IMR-90 (cell line): ENCODE measurements around the gene SYT17. TPM values are rescaled to one million over a fixed set of nuclear protein-coding genes. Genes with fewer than 3 reads are reported as not detected.
A peak's percentile ranks its signal among the peaks of the same experiment; 100 is the strongest.

Experiments
- ATAC-seq: fragments of 200-7000 bp; cut with Tn5 transposase; 2 replicates; pipeline ENCODE4 v1.9.1; 2020; ENCODE audit warnings: low read depth, mild to moderate bottlenecking, moderate library complexity
- BruUV-seq: library from RNA; stranded (reverse); fragments of 400-500 nt; replicated peaks from 2 replicates; lab custom pipeline; 2021; lab: Mats Ljungman, UMichigan
- CTCF ChIA-PET: fragments of 300-600 bp; formaldehyde crosslinking; extraction: SDS; loops from one replicate; lab custom pipeline; 2021; ENCODE audit warnings: antibody characterized with exemption; lab: Yijun Ruan, JAX
- POLR2A ChIA-PET: fragments of 300-600 bp; sonication (Branson Sonifier 250); formaldehyde crosslinking; loops from one replicate; lab custom pipeline; 2022; ENCODE audit warnings: antibody characterized with exemption; ENCODE audit not compliant: unreplicated experiment; lab: Charles Lee
- DNase-seq: peaks from one replicate; pipeline ENCODE4 v3.0.0; 2013
- H2AFZ ChIP-seq: replicated peaks from 2 replicates; pipeline ENCODE3; 2013; ENCODE audit warnings: low read length, mild to moderate bottlenecking; ENCODE audit not compliant: poor library complexity
- H2AK5ac ChIP-seq: 2 replicates; pipeline ENCODE4 v1.6.1; 2013; ENCODE audit warnings: low read depth, low read length, inconsistent platforms
- H2AK9ac ChIP-seq: replicated peaks from 2 replicates; pipeline ENCODE3; 2013; ENCODE audit warnings: mild to moderate bottlenecking, low read depth, low read length, moderate library complexity; ENCODE audit not compliant: poor library complexity
- H2BK120ac ChIP-seq: 2 replicates; pipeline ENCODE4 v1.6.1; 2013; ENCODE audit warnings: low read depth, low read length, inconsistent platforms
- H2BK15ac ChIP-seq: 3 replicates; pipeline ENCODE4 v1.6.1; 2013; ENCODE audit warnings: low read depth, low read length, inconsistent platforms
- H2BK20ac ChIP-seq: 2 replicates; pipeline ENCODE4 v1.6.1; 2013; ENCODE audit warnings: low read depth, mild to moderate bottlenecking, inconsistent platforms, low read length, moderate library complexity
- H2BK5ac ChIP-seq: 2 replicates; pipeline ENCODE4 v1.6.1; 2013; ENCODE audit warnings: mild to moderate bottlenecking, low read depth, low read length, inconsistent platforms; ENCODE audit not compliant: poor library complexity, severe bottlenecking
- H3K14ac ChIP-seq: replicated peaks from 2 replicates; pipeline ENCODE4 v1.6.1; 2013; ENCODE audit warnings: low read depth, low read length, inconsistent platforms
- H3K18ac ChIP-seq: 2 replicates; pipeline ENCODE4 v1.6.1; 2013; ENCODE audit warnings: low read depth, low read length, control low read depth
- H3K23ac ChIP-seq: 2 replicates; pipeline ENCODE4 v1.6.1; 2013; ENCODE audit warnings: low read depth, low read length, inconsistent platforms
- H3K27ac ChIP-seq: 2 replicates; pipeline ENCODE4 v1.5.1; 2013; ENCODE audit warnings: mild to moderate bottlenecking, control low read depth, low read length; ENCODE audit not compliant: insufficient read depth
- H3K27me3 ChIP-seq: 2 replicates; pipeline ENCODE4 v1.6.1; 2013; ENCODE audit warnings: low read length; ENCODE audit not compliant: control insufficient read depth, insufficient read depth
- H3K36me3 ChIP-seq: 2 replicates; pipeline ENCODE4 v1.6.1; 2013; ENCODE audit warnings: low read length, mixed read lengths; ENCODE audit not compliant: control insufficient read depth, insufficient read depth
- H3K4ac ChIP-seq: 2 replicates; pipeline ENCODE4 v1.6.1; 2013; ENCODE audit warnings: low read depth, low read length, inconsistent platforms
- H3K4me1 ChIP-seq: 2 replicates; pipeline ENCODE4 v1.6.1; 2013; ENCODE audit warnings: low read length, mixed read lengths; ENCODE audit not compliant: control insufficient read depth, insufficient read depth
- H3K4me2 ChIP-seq: 2 replicates; pipeline ENCODE4 v1.6.1; 2013; ENCODE audit warnings: low read depth, mild to moderate bottlenecking, control low read depth, low read length, moderate library complexity
- H3K4me3 ChIP-seq: 2 replicates; pipeline ENCODE4 v1.5.1; 2013; ENCODE audit warnings: low read depth, mild to moderate bottlenecking, control low read depth, low read length, moderate library complexity; ENCODE audit not compliant: insufficient read depth
- H3K56ac ChIP-seq: 2 replicates; pipeline ENCODE4 v1.6.1; 2013; ENCODE audit warnings: low read length, inconsistent platforms; ENCODE audit not compliant: insufficient read depth; ENCODE audit errors: extremely low read depth
- H3K79me1 ChIP-seq, 2 experiments: 2 replicates each; pipeline ENCODE4 v1.6.1; 2013; ENCODE audit warnings: low read length in 2 of 2, inconsistent platforms in 1 of 2, low read depth in 1 of 2
- H3K9ac ChIP-seq: 2 replicates; pipeline ENCODE4 v1.6.1; 2013; ENCODE audit warnings: low read depth, low read length, control low read depth
- H3K9me1 ChIP-seq: 2 replicates; pipeline ENCODE4 v1.6.1; 2013; ENCODE audit warnings: low read length, inconsistent platforms; ENCODE audit not compliant: insufficient read depth
- H3K9me3 ChIP-seq: 2 replicates; pipeline ENCODE4 v1.6.1; 2013; ENCODE audit warnings: low read length; ENCODE audit not compliant: control insufficient read depth, insufficient read depth
- H4K20me1 ChIP-seq: 2 replicates; pipeline ENCODE4 v1.6.1; 2013; ENCODE audit warnings: low read length, inconsistent platforms; ENCODE audit not compliant: insufficient read depth
- H4K5ac ChIP-seq: 2 replicates; pipeline ENCODE4 v1.6.1; 2013; ENCODE audit warnings: mild to moderate bottlenecking, low read depth, low read length, control low read depth
- H4K8ac ChIP-seq, 2 experiments: 2 replicates each; pipeline ENCODE4 v1.6.1; 2013; ENCODE audit warnings: low read depth in 2 of 2, low read length in 2 of 2, control low read depth in 1 of 2, inconsistent platforms in 1 of 2
- H4K91ac ChIP-seq: 2 replicates; pipeline ENCODE4 v1.6.1; 2013; ENCODE audit warnings: low read depth, low read length, inconsistent platforms; ENCODE audit not compliant: insufficient read depth
- BHLHE40 ChIP-seq: fragments of 150-350 bp; IDR thresholded peaks from 2 replicates; pipeline ENCODE4 v1.6.1; 2016; ENCODE audit warnings: mild to moderate bottlenecking, low read depth, low read length
- CEBPB ChIP-seq: IDR thresholded peaks from 2 replicates; pipeline ENCODE4 v1.6.1; 2012; ENCODE audit warnings: low read depth, low read length, improper control_type of control experiment
- CTCF ChIP-seq: conservative IDR thresholded peaks from 2 replicates; pipeline ENCODE4 v1.5.1; 2012; ENCODE audit warnings: mild to moderate bottlenecking, low read depth, low read length, improper control_type of control experiment
- ELK1 ChIP-seq: fragments of 150-350 bp; IDR thresholded peaks from 2 replicates; pipeline ENCODE4 v1.6.1; 2016; ENCODE audit warnings: low read depth, mild to moderate bottlenecking, low read length, moderate library complexity, borderline replicate concordance
- MAFK ChIP-seq: IDR thresholded peaks from 2 replicates; pipeline ENCODE4 v1.6.1; 2012; ENCODE audit warnings: low read depth, low read length, improper control_type of control experiment
- MAZ ChIP-seq: IDR thresholded peaks from 2 replicates; pipeline ENCODE4 v1.6.1; 2012; ENCODE audit warnings: low read depth, mild to moderate bottlenecking, low read length, improper control_type of control experiment, moderate library complexity, borderline replicate concordance
- MXI1 ChIP-seq: IDR thresholded peaks from 2 replicates; pipeline ENCODE4 v1.6.1; 2012; ENCODE audit warnings: low read depth, mild to moderate bottlenecking, low read length, moderate library complexity, borderline replicate concordance
- NFE2L2 ChIP-seq: fragments of 150-350 bp; IDR thresholded peaks from 2 replicates; pipeline ENCODE4 v1.6.1; 2016; ENCODE audit warnings: low read depth, mild to moderate bottlenecking, low read length
- POLR2A ChIP-seq: IDR thresholded peaks from 2 replicates; pipeline ENCODE4 v1.6.1; 2012; ENCODE audit warnings: mild to moderate bottlenecking, low read depth, low read length
- RAD21 ChIP-seq: IDR thresholded peaks from 2 replicates; pipeline ENCODE4 v1.6.1; 2012; ENCODE audit warnings: low read length, improper control_type of control experiment
- RCOR1 ChIP-seq: IDR thresholded peaks from 2 replicates; pipeline ENCODE4 v1.6.1; 2012; ENCODE audit warnings: mild to moderate bottlenecking, low read length, improper control_type of control experiment; ENCODE audit not compliant: insufficient replicate concordance
- SMC3 ChIP-seq: fragments of 150-350 bp; IDR thresholded peaks from 2 replicates; pipeline ENCODE4 v1.6.1; 2016; ENCODE audit warnings: low read depth, mild to moderate bottlenecking, antibody characterized with exemption, low read length, moderate library complexity
- WGBS, 2 experiments: methylation state at CpG; one replicate each; pipeline versions ENCODE4 v1.1.5 to v1.1.7; 2013; ENCODE audit warnings: missing lambda C conversion rate in 2 of 2; ENCODE audit not compliant: insufficient read length in 1 of 2; ENCODE audit errors: extremely low coverage in 2 of 2; 5-methylcytosine and 5-hydroxymethylcytosine counted together
- dilution Hi-C: fragments of 300-500 bp; cut with HindIII; formaldehyde crosslinking; loops from one replicate; pipeline ENCODE4 v1.14.3; 2018; ENCODE audit warnings: low sequenced_read_pairs; ENCODE audit not compliant: unreplicated experiment
- in situ Hi-C: fragments of 300-500 bp; cut with MboI; formaldehyde crosslinking; loops from 3 replicates; pipeline ENCODE4 v1.14.3; 2019; ENCODE audit warnings: low sequenced_read_pairs, inconsistent platforms, mixed read lengths
- intact Hi-C: fragments of 100-400 bp; cut with micrococcal nuclease; formaldehyde crosslinking; loops from 2 replicates; pipeline ENCODE4 v1.10.0; 2022
- polyA plus RNA-seq, 3 experiments: library from polyadenylated mRNA; depleted of rRNA; stranded (reverse); fragments of >200 nt; gene quantifications; 2 replicates each; pipeline ENCODE4 v1.2.3, GENCODE V29; 2012; ENCODE audit warnings: low replicate concordance in 1 of 3
- total RNA-seq: library from RNA; depleted of rRNA; stranded (reverse); fragments of >200 nt; gene quantifications from 2 replicates; pipeline ENCODE4 v1.2.3, GENCODE V29; 2012

SYT17 gene
- total and polyA plus RNA-seq, 2 of the 4 experiments (the other 2 are of a cell fraction) = not detected

GRCh38 chr16:19179546-19180490, 11.8 kb downstream of the SYT17 start:
- Histone ChIP-seq H4K20me1 (no peaks in the 10 kb centered on the region), H3K79me1 (no peaks in the 10 kb centered on the region), H2BK20ac (no peak overlapping the region), H4K5ac (no peak overlapping the region), H2BK5ac (no peak overlapping the region), H3K27me3 (peaks cover 6% of the 10 kb centered on the region), H3K4me2 (no peak overlapping the region), H2AK9ac (no peak overlapping the region), H4K8ac (no peak overlapping the region), H3K9me1 (peaks cover 3% of the 10 kb centered on the region; the same call in 1 of the 2 replicates), H3K18ac (no peak overlapping the region), H3K9ac (no peak overlapping the region), H3K4me1 (no peaks in the 10 kb centered on the region; the same call in 1 of the 2 replicates), H3K4ac (no peak overlapping the region), H3K9me3 (no peaks in the 10 kb centered on the region), H2AK5ac (no peak overlapping the region), H2BK15ac (no peak overlapping the region), H3K36me3 (no peaks in the 10 kb centered on the region), H3K4me3 (no peak overlapping the region), H3K14ac (no peak overlapping the region), H3K27ac (no peak overlapping the region), H4K91ac (no peak overlapping the region), H3K56ac (no peak overlapping the region), H3K23ac (no peak overlapping the region), H2AFZ (no peak overlapping the region), H2BK120ac (no peak overlapping the region)
- no TSS peak for BruUV-seq
- ATAC-seq (no peak), DNase-seq (peak; percentile 33)
- CTCF ChIA-PET = interaction anchor here (0.6 to 1.2 kb wide), 4 partner anchors 18 to 48 kb away, joined by 3 read pairs; no protein-coding TSS in a partner anchor
- intact Hi-C loops = loop anchor here (1.0 kb wide), 1 partner anchor 94 kb away; no protein-coding TSS in a partner anchor
- TF ChIP-seq MAFK (no peak), RCOR1 (no peak), ELK1 (no peak), SMC3 (peak; percentile 46), MXI1 (no peak), CEBPB (no peak), CTCF (peak; percentile 47), MAZ (no peak), NFE2L2 (no peak), BHLHE40 (no peak), RAD21 (peak; percentile 49), POLR2A (no peak)
- POLR2A ChIA-PET = no interaction called here
- 78% methylated on average over 6 of the region's 27 CpGs; no CpG with 5 or more reads in 1 of the 2 experiments for WGBS, 2 experiments
- in situ Hi-C loops = no loop called here
- dilution Hi-C loops = no loop called here
